NCI-H1048 (cell line): ENCODE measurements around the gene FHL1.
"Not testable (repeated sequence)": the region's sequence is repeated elsewhere in the genome, so short reads cannot be mapped to it uniquely, and the experiment has no call there.

Experiments
- DNase-seq: peaks from one replicate; lab custom pipeline; 2025; lab: John Stamatoyannopoulos, UW

The FHL1 gene

DNA sequence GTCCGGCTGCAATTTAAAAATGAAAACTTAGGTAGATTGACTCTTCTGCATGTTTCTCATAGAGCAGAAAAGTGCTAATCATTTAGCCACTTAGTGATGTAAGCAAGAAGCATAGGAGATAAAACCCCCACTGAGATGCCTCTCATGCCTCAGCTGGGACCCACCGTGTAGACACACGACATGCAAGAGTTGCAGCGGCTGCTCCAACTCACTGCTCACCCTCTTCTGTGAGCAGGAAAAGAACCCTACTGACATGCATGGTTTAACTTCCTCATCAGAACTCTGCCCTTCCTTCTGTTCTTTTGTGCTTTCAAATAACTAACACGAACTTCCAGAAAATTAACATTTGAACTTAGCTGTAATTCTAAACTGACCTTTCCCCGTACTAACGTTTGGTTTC, 62.9 kb downstream of the FHL1 start:
- no peak for DNase-seq

DNA sequence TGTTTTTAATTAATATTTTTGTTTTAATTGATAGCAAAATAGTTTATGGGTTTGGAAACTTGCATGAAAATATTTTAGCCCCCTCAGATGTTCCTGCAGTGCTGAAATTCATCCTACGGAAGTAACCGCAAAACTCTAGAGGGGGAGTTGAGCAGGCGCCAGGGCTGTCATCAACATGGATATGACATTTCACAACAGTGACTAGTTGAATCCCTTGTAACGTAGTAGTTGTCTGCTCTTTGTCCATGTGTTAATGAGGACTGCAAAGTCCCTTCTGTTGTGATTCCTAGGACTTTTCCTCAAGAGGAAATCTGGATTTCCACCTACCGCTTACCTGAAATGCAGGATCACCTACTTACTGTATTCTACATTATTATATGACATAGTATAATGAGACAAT, 63.5 kb downstream of the FHL1 start:
- DNase-seq, result no peak

DNA sequence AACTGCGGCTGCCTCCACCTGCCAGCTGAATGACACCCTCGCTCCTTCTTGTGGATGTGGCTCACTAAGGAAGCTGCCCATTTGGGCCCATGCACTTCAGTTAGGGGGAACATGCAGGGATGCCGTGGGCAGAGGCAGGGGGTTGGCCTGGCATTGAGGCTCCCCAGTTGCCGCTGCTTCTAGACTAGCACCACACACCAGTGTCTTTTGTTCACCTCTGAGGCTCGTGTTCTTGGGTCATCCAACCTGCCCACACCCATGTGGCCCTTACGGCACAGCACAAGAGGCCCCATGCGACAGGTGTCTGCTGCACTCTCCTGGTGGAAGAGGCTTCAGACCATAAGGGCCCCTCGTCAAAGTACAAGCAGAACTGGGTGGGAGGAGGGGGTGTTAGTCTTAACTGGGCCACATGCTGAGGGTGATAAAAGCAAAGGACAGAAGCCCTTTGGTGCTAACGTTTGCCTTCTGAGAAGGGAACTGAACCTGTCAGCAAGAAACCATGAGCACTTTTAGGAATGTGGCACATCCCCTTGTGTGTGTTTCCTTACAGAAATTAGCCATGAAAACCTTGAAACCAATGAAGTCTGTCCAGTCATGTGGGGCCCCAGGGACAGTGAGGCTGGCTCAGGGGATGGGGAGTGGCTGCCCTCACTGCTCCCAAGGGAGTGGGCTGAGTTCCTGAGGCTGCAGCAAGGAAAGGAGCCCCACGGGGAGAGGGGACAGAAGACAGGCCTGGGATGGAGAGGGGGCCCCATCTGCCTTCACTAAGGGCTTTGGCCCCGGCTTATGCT, 64.6 kb downstream of the FHL1 start:
- no peak for DNase-seq

DNA sequence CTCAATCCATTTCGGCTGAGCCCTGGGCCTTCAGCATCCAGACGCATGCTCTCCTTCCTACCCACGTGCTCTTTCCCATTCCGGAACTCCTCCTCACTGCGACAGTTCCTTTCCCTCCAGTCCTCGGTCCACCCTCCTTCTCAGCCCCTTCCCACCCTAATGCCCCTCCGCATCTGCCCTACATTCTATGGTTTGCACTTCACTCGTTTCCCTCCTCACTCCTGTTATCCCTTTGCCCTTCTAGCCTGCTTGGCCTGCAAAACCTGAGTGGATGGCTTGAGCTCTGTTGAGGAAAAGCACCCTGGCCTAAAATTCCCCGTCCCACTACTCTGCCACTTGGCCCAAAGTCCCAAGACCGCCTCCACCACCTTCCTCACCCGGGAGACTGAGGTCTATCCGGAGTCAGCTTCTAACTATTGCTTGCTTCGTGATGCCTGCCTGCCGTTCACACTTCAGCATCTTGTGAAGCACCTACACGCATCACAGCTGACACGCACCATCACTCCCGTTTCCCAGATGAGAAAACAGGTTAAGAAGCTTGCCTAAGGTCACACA, 65.3 kb downstream of the FHL1 start:
- DNase-seq, result no peak

DNA sequence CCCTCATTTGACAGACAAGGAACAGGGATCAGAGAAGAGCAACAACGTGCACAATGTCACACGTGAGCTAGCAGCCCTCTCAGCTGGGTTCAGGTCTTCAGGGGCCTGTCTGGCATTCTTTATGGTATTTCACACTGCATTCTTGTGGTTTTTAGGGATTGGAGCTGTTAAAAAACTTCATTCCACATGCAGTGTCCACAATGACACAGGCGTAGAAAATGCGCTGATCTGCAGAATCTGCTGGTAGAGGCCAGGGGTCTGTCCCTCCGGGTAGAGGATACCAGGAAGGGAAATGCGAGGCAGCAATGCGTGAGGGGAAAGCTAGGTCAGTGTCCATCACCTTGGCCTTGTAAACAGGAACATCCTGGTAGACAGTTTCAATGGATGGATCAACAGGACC, 67.2 kb downstream of the FHL1 start:
- DNase-seq, result no peak

DNA sequence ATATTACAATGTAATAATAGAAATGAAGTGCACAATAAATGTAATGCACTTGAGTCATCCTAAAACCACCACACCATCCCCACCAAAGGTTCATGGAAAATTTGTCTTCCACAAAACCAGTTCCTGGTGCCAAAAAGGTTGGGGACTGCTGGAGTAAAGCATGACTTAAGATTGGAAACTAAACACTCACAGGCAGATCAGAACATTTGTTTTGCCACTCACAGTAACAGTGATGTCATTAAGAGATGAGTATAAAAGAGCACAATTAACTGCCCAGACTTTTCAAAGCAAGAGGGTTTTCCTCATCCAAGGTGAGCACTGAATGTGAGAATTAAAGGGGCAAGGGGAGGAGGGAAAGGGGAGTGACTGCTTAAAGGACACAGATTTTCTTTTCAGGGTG, 68.2 kb downstream of the FHL1 start:
- no peak for DNase-seq

DNA sequence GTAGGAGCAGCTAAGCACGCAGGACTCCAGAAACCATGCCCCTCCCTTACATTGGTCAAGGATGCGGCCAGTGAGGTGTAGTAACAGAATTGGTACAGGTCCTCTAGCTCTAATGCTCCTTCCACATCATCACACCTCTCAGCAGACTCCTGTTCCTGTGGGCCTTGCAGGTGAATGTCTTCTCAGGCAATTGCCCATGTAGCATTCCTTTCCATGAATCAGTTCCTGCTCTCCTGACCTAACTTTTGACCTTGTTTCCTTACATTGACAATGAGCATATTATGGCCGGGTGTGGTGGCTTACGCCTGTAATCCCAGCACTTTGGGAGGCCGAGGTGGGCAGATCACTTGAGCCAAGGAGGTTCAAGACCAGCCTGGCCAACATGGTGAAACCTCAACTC, 72.6 kb downstream of the FHL1 start:
- no peak for DNase-seq

DNA sequence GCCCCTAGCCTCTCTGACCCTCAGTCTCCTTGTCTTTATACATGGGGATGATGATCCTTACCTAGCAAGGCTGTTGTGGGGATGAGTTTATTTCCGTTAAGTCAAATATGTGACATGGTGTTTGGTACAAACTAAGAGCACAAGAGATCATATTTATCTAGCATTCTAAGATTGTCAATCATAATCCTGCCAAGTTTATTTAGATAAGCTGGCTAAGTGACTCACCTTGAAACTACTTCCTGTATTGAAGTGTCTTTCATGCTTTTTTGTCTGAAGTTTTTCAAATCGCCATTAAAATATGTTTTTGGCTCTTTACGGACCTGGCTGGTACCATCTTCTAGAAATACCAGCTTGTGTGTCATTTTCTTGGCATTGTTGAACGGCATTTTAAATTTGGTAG, 73.2 kb downstream of the FHL1 start:
- DNase-seq, result no peak

DNA sequence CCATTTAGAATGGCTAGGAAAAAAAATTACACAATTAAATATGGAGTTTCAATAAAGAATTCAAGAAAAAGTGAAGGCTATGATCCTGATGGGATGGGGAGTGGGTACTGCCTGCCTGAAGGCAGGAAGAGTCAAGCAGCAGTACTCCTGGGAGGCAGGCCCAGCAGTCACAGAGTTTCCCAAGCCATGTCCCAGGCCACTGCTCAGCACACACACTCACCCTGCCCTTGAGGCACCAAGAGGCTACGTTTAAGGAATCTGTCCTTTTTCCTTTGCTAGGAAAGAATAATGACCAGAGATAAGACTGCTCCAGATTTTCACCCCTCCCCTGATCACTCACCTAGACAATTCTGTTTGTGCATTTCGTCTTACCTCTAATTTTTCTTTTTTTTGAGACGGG, 73.6 kb downstream of the FHL1 start:
- no peak for DNase-seq

DNA sequence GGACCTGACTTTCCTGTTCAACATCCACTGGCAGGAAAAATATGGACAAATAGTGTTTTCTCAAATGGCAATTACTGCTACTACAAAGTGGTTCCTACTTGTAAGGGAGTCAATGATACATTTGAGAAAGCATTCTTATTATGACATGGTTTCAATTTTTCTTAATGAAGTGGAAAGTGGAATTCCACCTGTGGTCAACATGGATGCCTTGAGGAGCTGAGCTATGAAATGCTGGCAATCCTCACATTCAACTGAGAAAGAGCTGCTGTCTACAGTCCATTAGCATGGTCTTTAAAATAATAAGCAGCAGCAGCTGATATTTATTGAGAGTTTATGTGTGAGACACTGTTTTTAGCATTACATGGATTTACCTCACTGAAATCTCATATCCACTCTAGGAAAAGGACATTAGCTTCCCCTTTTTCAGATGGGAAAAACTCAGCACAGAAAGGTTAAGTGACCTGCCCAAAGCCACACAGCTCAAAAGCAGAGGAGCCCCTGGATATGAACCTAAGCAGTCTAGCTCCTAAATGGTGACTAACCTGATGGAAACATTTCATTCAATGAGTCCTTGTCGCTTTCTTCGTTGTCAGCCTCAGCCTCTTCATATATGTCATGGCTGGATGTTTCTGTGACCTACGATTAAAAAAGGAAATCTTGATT, 74.6 kb downstream of the FHL1 start:
- no peak for DNase-seq

DNA sequence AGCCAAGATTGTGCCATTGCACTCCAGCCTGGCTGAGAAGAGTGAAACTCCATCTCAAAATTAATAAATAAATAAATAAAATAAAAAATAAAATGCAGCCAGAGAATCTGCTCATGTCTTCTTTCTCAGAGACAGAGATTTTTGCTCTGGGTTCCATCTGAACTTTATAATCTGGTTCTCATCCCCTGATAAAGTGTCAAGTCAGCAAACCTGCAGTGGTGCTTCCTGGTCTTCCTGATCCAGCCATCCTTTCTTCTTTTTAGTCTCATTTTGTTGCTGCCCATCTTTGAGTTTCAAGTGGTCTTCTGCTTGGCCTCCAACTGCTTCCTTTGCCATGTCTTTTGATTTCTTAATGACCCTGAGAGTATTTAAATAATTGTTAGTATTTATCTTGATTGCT, 79.7 kb downstream of the FHL1 start:
- no peak for DNase-seq

DNA sequence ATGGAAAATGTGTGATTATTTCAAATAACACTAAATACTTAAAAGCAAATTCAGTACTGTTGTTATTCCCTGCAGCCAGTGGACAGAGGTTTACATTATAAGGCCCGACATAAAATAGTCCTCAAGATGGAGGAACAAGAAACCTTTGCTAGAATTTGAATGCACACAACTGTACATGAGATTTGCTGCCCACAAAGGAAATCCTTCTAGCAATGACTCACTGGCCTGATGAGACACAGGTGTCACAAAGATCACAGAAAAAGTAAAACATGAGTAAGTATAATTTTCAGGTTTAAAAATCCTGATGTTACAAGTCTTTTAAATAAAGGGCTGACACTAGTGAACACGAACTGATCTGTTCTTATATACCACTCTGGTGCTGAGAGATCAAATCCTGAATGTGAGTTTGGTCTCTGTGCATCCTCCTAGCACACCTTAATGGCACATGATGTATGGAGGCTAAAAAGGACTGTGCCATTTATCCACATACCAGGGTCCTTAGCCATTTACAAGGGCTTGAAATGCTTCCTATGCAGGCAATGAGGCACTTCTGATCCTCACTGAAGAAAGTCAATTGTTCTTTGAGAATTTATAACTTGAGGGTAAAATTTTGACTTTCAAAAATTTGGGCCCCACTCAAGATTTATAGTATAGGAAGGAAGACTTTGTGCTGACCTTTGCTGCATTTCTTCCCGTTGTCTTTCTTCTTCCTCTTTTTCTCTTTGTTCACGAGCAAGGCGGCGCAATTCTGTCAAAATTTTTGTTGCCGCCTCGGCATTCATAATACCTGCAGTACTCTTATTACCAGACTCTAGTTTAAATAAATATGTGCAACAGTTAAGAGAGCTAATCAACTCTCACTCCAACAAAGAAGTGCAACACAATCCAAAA, 80.9 kb downstream of the FHL1 start:
- no peak for DNase-seq

DNA sequence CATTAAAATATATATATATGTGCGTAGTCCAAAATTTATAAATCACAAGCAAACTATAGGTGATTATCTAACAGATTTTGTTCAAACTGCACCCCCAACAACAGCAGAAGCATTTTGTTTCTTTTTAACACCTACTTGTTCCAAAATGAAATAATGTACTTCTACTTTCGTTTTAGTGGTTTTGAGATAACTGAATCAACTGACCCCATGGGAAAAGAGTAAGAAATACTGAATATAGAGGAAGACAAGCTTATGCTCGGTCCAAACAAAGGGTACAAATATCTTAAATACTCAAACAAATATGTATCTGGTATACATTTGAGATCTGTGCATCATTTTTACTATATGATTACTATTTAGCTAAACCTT, 81.5 kb downstream of the FHL1 start:
- DNase-seq, result no peak

DNA sequence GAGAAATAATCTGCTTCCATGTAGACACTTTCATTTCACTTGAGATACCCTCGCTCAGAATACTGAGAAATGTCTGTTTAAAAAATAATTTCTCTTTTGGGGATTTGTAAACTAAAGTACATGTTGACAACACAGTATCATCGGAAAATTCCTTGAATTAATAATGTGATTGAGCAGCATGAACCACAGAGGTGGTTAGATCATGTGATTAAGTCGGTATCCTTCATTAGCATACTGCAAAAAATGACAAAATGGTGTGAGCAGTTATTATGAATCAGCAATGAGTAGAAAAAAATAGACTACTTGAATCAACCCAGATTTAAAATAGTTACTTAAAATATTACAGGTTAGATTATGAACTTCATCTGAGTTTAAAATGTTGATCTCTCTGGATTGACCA, 89.7 kb downstream of the FHL1 start:
- DNase-seq, result no peak

DNA sequence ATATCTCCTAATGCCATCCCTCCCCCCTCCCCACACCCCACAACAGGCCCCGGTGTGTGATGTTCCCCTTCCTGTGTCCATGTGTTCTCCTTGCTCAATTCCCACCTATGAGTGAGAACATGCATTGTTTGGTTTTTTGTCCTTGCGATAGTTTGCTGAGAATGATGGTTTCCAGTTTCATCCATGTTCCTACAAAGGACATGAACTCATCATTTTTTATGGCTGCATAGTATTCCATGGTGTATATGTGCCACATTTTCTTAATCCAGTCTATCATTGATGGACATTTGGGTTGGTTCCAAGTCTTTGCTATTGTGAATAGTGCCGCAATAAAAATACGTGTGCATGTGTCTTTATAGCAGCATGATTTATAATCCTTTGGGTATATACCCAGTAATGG, 90.5 kb downstream of the FHL1 start:
- DNase-seq, result not testable (repeated sequence)

DNA sequence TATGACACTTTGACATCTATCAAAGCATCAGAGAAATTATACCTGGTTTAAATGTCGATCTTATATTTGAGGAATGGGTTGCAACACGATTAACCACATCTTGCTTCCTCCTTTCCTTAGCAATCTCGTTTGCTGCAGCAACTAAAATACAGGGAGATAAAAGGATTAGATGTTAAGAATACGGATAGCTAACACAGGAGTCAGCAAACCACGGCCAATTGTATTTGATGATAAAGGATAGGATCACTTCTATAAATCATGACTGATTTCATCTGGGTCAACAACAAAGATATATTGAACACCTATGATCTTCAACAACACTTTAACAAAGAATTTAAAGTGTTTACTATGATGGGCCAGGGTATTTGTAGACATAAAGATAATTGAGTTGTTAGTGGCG, 98.9 kb downstream of the FHL1 start:
- no peak for DNase-seq

DNA sequence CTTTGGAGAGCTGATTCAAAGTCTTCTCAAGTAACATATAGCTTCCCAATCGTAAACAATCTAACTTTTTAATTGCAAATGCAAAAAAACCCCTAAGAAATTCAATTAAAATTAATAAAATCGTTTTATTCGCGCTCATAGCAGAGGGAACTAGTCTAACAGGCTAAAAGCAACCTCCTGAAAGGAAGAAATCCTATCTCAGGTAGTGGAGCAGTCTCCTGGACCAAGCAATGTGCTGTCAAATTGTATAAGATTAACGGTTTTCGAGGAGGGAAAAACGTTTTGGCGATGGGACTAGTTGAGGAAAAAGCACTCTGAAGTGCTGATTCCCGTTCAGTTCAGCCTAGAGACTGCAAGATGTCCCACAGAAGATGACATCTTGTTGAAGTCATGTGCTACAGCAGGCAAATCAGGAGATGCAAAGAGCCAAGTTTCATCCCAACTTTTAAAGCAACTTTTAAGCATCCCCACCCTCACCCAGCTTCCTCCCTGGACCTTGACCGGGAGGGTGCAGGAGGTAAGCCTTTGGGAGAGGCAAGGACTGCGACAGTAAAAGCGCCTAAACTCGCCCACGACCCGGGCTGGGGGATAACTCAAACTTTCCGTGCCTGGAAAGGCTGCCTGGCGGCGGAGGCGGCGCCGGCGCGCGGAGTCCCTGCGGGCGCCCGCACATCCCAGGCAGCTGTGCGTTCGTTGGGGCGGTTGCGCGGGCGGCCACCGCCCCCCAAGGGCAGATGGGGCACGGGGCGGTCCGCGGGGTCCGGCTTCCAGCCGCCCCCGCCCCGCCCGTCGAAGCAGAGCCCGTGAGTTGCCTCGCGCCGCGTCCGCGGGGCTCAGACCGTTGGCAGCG, 103.1 kb downstream of the FHL1 start:
- no peak for DNase-seq

DNA sequence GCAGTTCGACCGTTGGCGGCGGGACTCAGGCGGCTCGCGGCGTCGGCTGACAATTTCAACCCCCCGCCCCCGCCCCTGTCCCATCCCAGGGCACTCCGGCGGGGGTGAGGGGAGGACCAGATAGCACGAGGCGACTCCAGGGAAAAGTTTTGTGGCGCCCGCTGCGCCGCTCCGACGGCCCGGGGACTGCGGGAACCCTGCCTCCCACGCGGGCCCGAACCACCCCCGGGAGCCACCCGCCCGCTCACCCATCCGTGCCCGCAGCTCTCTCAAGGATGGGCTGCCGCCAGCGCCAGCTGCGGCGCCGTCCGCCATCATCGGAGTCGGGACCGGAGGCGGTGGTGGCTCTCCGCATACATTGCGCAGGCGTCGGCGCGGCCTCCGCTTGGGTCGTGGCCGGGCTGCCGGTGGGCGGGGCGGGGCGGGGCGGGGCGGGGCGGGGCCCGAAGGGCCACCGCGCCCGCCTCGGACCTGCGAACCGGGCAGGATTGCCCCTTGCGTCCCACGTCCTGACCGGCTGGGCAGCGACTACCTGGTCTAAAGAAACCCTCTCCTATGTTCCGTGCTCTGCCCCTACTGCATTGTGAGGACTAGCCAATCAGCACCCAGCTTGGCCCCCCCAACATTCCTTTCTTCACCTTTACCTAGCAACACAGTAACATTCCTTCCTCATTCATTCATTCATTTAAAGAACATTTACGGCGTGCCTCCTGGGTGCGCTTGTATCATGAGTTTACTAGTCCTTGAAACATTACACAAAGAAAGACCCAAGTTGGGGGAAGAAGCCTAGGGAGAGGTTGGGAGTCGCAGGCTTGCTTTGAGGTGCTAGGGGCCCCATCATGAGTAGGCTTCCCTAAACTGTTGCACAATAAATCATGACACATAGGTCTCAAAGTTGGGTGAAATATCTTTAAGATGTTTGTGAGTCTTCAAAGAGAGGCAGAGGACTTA, 104.0 kb downstream of the FHL1 start, which contains the start of gene MAP7D3:
Gene MAP7D3 (minus strand): TSS at position 360 of the 951 bp plus-strand sequence. CDS start 42 bp downstream, at position 318.
- no peak for DNase-seq

DNA sequence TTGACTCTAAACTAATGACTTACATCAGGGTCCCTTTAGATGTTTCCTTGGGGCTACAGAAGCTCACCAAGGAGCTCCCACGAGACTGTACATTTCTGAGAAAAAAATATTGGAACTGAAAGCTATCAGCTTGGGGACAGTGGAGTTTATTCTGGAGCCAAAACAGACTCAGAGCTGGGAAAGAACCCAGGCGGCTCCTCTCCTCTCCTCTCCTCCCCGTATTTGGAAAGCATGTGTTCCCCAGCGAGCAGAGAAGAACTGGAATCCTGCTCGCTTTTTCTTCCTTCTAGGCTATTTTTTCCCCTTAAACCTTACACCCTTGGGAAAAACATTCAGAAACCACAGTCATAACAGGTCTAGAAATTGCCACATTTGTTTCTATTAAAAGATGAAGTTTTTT, 108.2 kb downstream of the FHL1 start:
- DNase-seq, result no peak

DNA sequence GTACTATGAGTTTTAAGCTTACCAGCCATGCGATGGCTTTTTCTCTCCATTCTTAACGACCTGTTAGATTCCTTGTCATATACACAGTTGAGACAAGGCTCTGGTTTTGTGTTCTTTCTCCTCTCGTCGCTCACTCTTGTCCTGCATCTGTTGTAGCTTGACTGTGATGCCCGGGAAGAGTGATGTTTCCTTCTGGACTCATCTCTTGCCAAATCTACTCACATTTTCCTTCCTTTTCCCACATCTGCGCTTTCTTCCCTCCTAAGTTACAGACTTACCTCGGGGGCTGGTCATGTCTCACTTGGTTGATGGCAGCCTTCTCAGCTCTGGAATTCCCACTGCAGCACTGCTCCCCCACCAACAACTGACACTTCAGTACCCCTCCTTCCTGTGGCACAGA, 108.7 kb downstream of the FHL1 start:
- no peak for DNase-seq
